Stimulated activated CD8-positive, alpha-beta memory T cell treated with anti-CD3 and anti-CD28 coated beads, Interleukin-15, amount 100 ng/mL, for 1 hour (primary cell): ENCODE measurements around the gene LAMA2.

ENCODE experiments used
- DNase-seq: peaks from one replicate; pipeline ENCODE4 v3.0.0-alpha.2; 2020; ENCODE audit warnings: low read depth

Gene LAMA2

GRCh38 chr6:129215246-129215645, 332.3 kb downstream of the LAMA2 start:
- DNase-seq, result no peak

GRCh38 chr6:129215916-129216520, 333.1 kb downstream of the LAMA2 start:
- no peak for DNase-seq

GRCh38 chr6:129217701-129218100, 334.8 kb downstream of the LAMA2 start:
- no peak for DNase-seq

- no peak for DNase-seq
These were observed 350.7 kb downstream of the LAMA2 start for GRCh38 chr6:129233458-129234134.

- DNase-seq, result no peak
These were observed 352.4 kb downstream of the LAMA2 start for GRCh38 chr6:129235167-129236000.

GRCh38 chr6:129236001-129236517, 353.1 kb downstream of the LAMA2 start:
- DNase-seq, result no peak

- DNase-seq, result no peak
These were observed 356.1 kb downstream of the LAMA2 start for GRCh38 chr6:129238991-129239390.

- no peak for DNase-seq
These were observed 357.0 kb downstream of the LAMA2 start for GRCh38 chr6:129239825-129240491.

GRCh38 chr6:129240492-129240853, 357.5 kb downstream of the LAMA2 start:
- DNase-seq, result no peak

- no peak for DNase-seq
These were observed 359.6 kb downstream of the LAMA2 start for GRCh38 chr6:129242546-129242945.

- DNase-seq, result no peak
These were observed 360.4 kb downstream of the LAMA2 start for GRCh38 chr6:129243377-129243776.

- DNase-seq, result no peak
These were observed 366.0 kb downstream of the LAMA2 start for GRCh38 chr6:129248946-129249345.

- no peak for DNase-seq
These were observed 368.9 kb downstream of the LAMA2 start for GRCh38 chr6:129251669-129252376.

- DNase-seq, result no peak
These were observed 369.6 kb downstream of the LAMA2 start for GRCh38 chr6:129252377-129253071.

- no peak for DNase-seq
These were observed 370.3 kb downstream of the LAMA2 start for GRCh38 chr6:129253242-129253641.

GRCh38 chr6:129253727-129254126, 370.8 kb downstream of the LAMA2 start:
- no peak for DNase-seq

- no peak for DNase-seq
These were observed 374.3 kb downstream of the LAMA2 start for GRCh38 chr6:129257196-129257595.

- DNase-seq, result no peak
These were observed 379.7 kb downstream of the LAMA2 start for GRCh38 chr6:129262661-129263060.

GRCh38 chr6:129263176-129263575, 380.2 kb downstream of the LAMA2 start:
- no peak for DNase-seq

- DNase-seq, result no peak
These were observed 381.6 kb downstream of the LAMA2 start for GRCh38 chr6:129264480-129265045.

- DNase-seq, result no peak
These were observed 384.1 kb downstream of the LAMA2 start for GRCh38 chr6:129267028-129267427.
